ENCODE measurements around the gene SLC7A8.

Gene SLC7A8

GRCh38 chr14:23195552-23196101 is 12.2 kb upstream of the SLC7A8 start:
- H3K4me3 ChIP-seq (replicated peaks; ENCODE audit: low read depth, low read length), result no peak overlapping the region
- no peak for TF ChIP-seq CTCF (IDR thresholded peaks at IDR 0.05; ENCODE audit: low read length, missing control alignments)
- no peak for DNase-seq (ENCODE audit: low read depth)

GRCh38 chr14:23193432-23193831 is 10.0 kb upstream of the SLC7A8 start:
- DNase-seq (ENCODE audit: low read depth), result no peak
- TF ChIP-seq CTCF (IDR thresholded peaks at IDR 0.05; ENCODE audit: low read length, missing control alignments), result no peak
- no peak overlapping the region for H3K4me3 ChIP-seq (replicated peaks; ENCODE audit: low read depth, low read length)

GRCh38 chr14:23187925-23188324 is 4.5 kb upstream of the SLC7A8 start:
- no peak overlapping the region for H3K4me3 ChIP-seq (replicated peaks; ENCODE audit: low read depth, low read length)
- no peak for TF ChIP-seq CTCF (IDR thresholded peaks at IDR 0.05; ENCODE audit: low read length, missing control alignments)
- DNase-seq (ENCODE audit: low read depth), result no peak

- H3K4me3 ChIP-seq (replicated peaks; ENCODE audit: low read depth, low read length), result no peak overlapping the region
- TF ChIP-seq CTCF (IDR thresholded peaks at IDR 0.05; ENCODE audit: low read length, missing control alignments), result peak; percentile 86
- DNase-seq (ENCODE audit: low read depth), result peak; percentile 89
Measured at GRCh38 chr14:23186913-23187654, 3.6 kb upstream of the SLC7A8 start.

GRCh38 chr14:23185063-23185462 is 1.6 kb upstream of the SLC7A8 start:
- no peak for TF ChIP-seq CTCF (IDR thresholded peaks at IDR 0.05; ENCODE audit: low read length, missing control alignments)
- peak; percentile 48 for DNase-seq (ENCODE audit: low read depth)
- H3K4me3 ChIP-seq (replicated peaks; ENCODE audit: low read depth, low read length), result no peak overlapping the region

- no peak for DNase-seq (ENCODE audit: low read depth)
Measured at GRCh38 chr14:23183158-23183470, 346 bp downstream of the SLC7A8 start.

More at GRCh38 chr14:23183158-23183470, 346 bp downstream of the SLC7A8 start:
- H3K4me3 ChIP-seq (replicated peaks; ENCODE audit: low read depth, low read length), result peak overlapping the region; percentile 53
- TF ChIP-seq CTCF (IDR thresholded peaks at IDR 0.05; ENCODE audit: low read length, missing control alignments), result no peak
